ENCODE data around the gene GJC2.
"Not testable (repeated sequence)": the region's sequence is repeated elsewhere in the genome, so short reads cannot be mapped to it uniquely, and the experiment has no call there.

The GJC2 gene

DNA sequence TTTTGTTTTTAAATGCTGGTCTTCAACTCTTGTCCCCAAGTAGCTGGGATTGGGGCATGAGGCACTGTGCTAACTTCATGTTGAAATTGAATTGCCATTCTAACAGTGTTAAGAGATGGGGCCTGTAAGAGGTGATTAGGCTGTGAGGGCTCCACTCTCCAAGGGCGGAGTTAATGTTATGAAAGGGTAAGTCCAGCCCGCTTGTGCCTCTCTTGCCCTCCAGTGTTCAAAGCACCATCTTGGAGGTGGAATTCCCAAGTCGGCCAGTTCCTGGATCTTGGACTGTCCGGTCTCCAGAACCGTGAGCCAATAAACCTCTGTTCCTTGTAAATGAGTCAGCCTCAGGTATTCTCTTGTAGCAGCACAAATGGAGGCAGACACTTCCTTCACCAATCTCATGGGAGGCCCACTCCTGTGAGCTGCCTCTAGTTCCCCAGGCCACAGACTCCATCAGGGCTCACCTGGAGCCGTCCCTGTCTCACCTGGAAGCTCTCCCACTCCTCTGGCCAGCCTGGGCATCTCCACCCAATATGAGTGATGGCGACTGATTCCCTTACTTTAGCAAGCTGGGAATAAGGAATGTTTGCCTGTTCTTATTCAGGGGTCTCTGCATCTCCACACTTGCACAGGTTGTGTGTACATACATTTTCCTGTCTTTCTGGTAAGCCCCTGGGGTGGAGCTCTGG, 31.4 kb downstream of the GJC2 start:
- H3K4me3 ChIP-seq (ENCODE audit: low read depth, low read length): no peak overlapping the region
- TF ChIP-seq, protein P1, sequence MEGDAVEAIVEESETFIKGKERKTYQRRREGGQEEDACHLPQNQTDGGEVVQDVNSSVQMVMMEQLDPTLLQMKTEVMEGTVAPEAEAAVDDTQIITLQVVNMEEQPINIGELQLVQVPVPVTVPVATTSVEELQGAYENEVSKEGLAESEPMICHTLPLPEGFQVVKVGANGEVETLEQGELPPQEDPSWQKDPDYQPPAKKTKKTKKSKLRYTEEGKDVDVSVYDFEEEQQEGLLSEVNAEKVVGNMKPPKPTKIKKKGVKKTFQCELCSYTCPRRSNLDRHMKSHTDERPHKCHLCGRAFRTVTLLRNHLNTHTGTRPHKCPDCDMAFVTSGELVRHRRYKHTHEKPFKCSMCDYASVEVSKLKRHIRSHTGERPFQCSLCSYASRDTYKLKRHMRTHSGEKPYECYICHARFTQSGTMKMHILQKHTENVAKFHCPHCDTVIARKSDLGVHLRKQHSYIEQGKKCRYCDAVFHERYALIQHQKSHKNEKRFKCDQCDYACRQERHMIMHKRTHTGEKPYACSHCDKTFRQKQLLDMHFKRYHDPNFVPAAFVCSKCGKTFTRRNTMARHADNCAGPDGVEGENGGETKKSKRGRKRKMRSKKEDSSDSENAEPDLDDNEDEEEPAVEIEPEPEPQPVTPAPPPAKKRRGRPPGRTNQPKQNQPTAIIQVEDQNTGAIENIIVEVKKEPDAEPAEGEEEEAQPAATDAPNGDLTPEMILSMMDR (IDR thresholded peaks at IDR 0.05; ENCODE audit: low read depth, low read length): no peak

DNA sequence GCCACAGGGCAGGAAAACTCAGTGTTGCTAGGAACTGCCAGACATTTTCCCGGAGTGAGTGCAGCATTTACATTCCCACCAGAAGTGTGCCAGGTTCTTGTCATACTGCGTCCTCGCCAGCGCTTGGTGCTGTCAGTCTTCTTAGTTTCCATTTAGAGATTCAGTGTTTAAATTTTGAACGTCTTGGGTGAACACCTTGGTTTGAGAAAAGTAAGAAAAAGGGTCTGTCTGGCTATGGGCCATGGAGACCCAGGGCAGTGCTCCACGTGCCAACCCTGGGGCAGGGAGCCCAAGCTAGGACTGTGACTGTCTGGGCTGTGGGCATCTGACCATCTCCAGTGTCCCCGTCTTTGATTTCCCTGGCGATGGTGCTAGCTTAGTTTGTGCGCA, 31.9 kb downstream of the GJC2 start:
- no peak overlapping the region for H3K4me3 ChIP-seq (ENCODE audit: low read depth, low read length)
- TF ChIP-seq, protein P1 (IDR thresholded peaks at IDR 0.05; ENCODE audit: low read depth, low read length): no peak

DNA sequence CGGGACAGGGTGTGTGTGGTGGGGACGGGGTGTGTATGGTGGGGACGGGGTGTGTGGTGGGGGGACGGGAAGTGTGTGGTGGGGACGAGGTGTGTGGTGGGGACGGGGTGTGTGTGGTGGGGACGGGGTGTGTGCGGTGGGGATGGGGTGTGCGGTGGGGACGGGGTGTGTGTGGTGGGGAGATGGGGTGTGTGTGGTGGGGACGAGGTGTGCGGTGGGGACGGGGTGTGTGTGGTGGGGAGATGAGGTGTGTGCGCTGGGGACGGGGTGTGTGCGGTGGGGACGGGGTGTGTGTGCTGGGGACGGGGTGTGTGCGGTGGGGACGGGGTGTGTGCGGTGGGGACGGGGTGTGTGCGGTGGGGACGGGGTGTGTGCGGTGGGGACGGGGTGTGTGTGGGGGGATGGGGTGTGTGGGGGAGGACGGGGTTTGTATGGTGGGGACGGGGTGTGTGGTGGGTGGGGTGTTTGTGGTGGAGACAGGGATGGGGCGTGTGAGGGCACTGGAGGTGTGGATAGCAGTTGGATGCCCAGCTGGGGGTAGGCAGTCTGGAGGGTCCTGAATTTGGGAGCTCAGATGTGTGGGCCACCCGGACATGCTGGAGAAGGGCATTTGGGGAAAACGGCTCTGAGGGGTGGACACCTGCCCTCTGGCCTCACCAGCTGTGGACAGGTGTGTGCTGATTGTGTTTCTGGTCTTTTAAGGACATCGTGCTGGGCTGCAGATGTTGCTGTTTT, 32.7 kb downstream of the GJC2 start:
- TF ChIP-seq, protein P1 (IDR thresholded peaks at IDR 0.05; ENCODE audit: low read depth, low read length): no peak
- H3K4me3 ChIP-seq (ENCODE audit: low read depth, low read length): no peak overlapping the region

DNA sequence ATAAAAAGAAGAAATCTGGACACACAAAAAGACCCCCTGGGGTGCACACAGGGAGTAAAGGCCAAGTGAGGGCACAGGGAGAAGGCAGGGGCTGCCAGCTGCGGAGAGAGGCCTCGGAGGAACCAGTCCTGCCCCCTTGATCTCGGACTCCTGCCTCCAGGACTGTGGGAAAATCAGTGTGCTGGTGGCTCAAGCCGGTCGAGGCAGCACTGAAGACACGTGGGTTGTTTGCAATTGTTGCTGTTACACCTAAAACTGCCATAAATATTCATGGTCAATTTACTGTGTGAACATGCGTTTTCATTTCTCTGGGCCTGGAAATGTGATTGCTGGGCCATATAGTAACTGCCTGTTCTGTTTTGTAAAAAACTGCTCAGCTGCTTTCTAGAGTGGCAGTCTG, 34.4 kb downstream of the GJC2 start:
- TF ChIP-seq, protein P1 (IDR thresholded peaks at IDR 0.05; ENCODE audit: low read depth, low read length): no peak
- H3K4me3 ChIP-seq (ENCODE audit: low read depth, low read length): no peak overlapping the region

DNA sequence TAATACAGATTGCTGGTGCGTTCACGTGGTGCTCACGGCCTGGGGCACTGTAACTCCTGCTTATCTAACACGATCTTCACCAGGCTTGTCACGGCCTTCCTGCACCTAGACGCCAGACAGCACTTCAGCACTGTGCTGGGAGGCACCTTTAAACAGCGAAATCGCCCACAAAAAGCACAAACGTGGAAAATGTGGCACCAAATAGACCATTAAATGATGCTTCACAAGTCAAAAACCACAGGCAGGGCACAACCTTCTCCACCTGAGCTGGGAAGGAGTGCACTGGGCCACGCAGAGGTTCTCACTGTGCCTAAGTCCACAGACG, 35.9 kb downstream of the GJC2 start:
- TF ChIP-seq, protein P1 (IDR thresholded peaks at IDR 0.05; ENCODE audit: low read depth, low read length): no peak
- H3K4me3 ChIP-seq (ENCODE audit: low read depth, low read length): no peak overlapping the region

DNA sequence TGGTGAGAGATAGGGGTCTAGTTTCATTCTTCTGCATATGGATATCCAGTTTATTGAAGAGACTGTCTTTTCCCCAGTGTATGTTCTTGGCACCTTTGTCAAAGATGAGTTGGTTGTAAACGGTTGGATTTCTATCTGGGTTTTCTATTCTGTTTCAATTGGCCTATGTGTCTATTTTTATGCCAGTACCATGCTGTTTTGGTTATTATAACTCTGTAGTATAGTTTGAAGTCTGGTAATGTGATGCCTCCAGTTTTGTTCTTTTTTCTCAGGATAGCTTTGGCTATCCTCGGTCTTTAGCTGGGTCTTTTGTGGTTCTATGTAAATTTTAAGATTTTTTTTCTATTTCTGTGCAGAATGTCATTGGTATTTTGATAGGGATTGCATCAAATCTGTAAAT, 38.5 kb downstream of the GJC2 start:
- H3K4me3 ChIP-seq (ENCODE audit: low read depth, low read length): not testable (repeated sequence)

DNA sequence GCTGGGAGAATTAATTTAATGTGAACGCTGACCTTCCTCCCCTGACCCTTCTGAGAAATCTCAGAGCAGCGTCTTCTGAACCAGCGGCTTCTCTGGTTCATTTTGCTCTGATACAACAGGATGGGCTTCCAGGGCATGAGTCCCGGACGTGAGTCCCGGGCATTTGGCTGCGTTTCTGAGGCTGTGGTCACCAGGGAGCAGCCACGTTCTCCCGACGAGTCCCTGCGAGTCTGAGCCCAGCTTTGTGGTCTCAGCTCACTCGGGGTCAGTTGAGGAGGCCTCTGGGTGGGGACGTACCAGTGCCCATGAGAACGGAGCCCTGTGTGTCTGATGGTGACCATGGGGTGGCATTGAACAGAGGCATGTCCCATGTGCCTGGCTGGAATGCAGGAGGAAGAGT, 40.5 kb downstream of the GJC2 start:
- no peak overlapping the region for H3K4me3 ChIP-seq (ENCODE audit: low read depth, low read length)
- TF ChIP-seq, protein P1 (IDR thresholded peaks at IDR 0.05; ENCODE audit: low read depth, low read length): no peak

Measured in WI38 (cell line).